Neural progenitor cell (in vitro differentiated cells): ENCODE measurements around the gene TRIM41. TPM values are rescaled to one million over a fixed set of nuclear protein-coding genes. Genes with fewer than 3 reads are reported as not detected.
A peak's percentile ranks its signal among the peaks of the same experiment; 100 is the strongest.

Experiments
- DNase-seq: peaks from one replicate; pipeline ENCODE4 v3.0.0-alpha.2; 2016; ENCODE audit warnings: low spot score
- H2AFZ ChIP-seq: fragments of 200-600 bp; sonication (generic); replicated peaks from 2 replicates; pipeline ENCODE4 v1.6.1; 2016; ENCODE audit warnings: antibody characterized with exemption
- H3F3A ChIP-seq: fragments of 200-600 bp; sonication (generic); 2 replicates; pipeline ENCODE4 v1.6.1; 2016; ENCODE audit warnings: antibody characterized with exemption, low read depth
- H3K27ac ChIP-seq: fragments of 200-600 bp; sonication (generic); 2 replicates; pipeline ENCODE4 v1.5.1; 2016; ENCODE audit warnings: mild to moderate bottlenecking
- H3K27me3 ChIP-seq: fragments of 200-600 bp; sonication (generic); 2 replicates; pipeline ENCODE4 v1.6.1; 2016; ENCODE audit warnings: mild to moderate bottlenecking, moderate library complexity
- H3K36me3 ChIP-seq: fragments of 200-600 bp; sonication (generic); 2 replicates; pipeline ENCODE4 v1.5.1; 2016
- H3K4me1 ChIP-seq: fragments of 200-600 bp; sonication (generic); 2 replicates; pipeline ENCODE4 v1.6.1; 2016; ENCODE audit warnings: mixed run types
- H3K4me2 ChIP-seq: fragments of 200-600 bp; sonication (generic); 2 replicates; pipeline ENCODE4 v1.6.1; 2016
- H3K4me3 ChIP-seq: fragments of 200-600 bp; sonication (generic); 2 replicates; pipeline ENCODE4 v1.5.1; 2016
- H3K79me2 ChIP-seq: fragments of 200-600 bp; sonication (generic); 2 replicates; pipeline ENCODE4 v1.6.1; 2016; ENCODE audit warnings: low read depth
- H3K9ac ChIP-seq: fragments of 200-600 bp; sonication (generic); 2 replicates; pipeline ENCODE4 v1.6.1; 2016
- H3K9me3 ChIP-seq: fragments of 200-600 bp; sonication (generic); 2 replicates; pipeline ENCODE4 v1.5.1; 2016; ENCODE audit warnings: low read depth
- H4K20me1 ChIP-seq: fragments of 200-600 bp; sonication (generic); 2 replicates; pipeline ENCODE4 v1.6.1; 2016; ENCODE audit warnings: low read depth
- H3K27ac Mint-ChIP-seq: 3 replicates; pipeline ENCODE4 v1.8.0; 2021; ENCODE audit warnings: mixed read lengths
- H3K27me3 Mint-ChIP-seq: 2 replicates; pipeline ENCODE4 v1.8.0; 2022; ENCODE audit warnings: low read depth, mild to moderate bottlenecking, inconsistent platforms, moderate library complexity, mixed read lengths; ENCODE audit not compliant: insufficient read depth
- H3K36me3 Mint-ChIP-seq: 3 replicates; pipeline ENCODE4 v1.8.0; 2021; ENCODE audit warnings: mixed read lengths
- H3K4me1 Mint-ChIP-seq: 3 replicates; pipeline ENCODE4 v1.8.0; 2021; ENCODE audit warnings: mixed read lengths
- H3K4me3 Mint-ChIP-seq: 3 replicates; pipeline ENCODE4 v1.8.0; 2021; ENCODE audit warnings: mild to moderate bottlenecking, moderate library complexity, mixed read lengths
- H3K9me3 Mint-ChIP-seq: 3 replicates; pipeline ENCODE4 v1.8.0; 2020; ENCODE audit warnings: mixed read lengths
- CTCF ChIP-seq: fragments of 200-600 bp; sonication (generic); IDR thresholded peaks from 2 replicates; pipeline ENCODE4 v1.5.1; 2017; ENCODE audit warnings: antibody characterized with exemption, mild to moderate bottlenecking
- EZH2 ChIP-seq: fragments of 200-600 bp; sonication (generic); IDR thresholded peaks from 2 replicates; pipeline ENCODE4 v1.6.1; 2017; ENCODE audit warnings: antibody characterized with exemption, mild to moderate bottlenecking, moderate library complexity
- EZH2phosphoT487 ChIP-seq: fragments of 200-600 bp; sonication (generic); IDR thresholded peaks from 2 replicates; pipeline ENCODE4 v1.6.1; 2017; ENCODE audit warnings: antibody characterized with exemption
- total RNA-seq: library from RNA; depleted of rRNA; stranded (reverse); fragments of >200 nt; gene quantifications from 2 replicates; pipeline ENCODE4 v1.2.3, GENCODE V29; 2015; ENCODE audit warnings: low replicate concordance

Gene TRIM41
- total RNA-seq, 1 donor from 2014 or later: 8.1 TPM

GRCh38 chr5:181242031-181242451, 19.0 kb downstream of the TRIM41 start:
- H3K9me3 ChIP-seq: no peaks in the 10 kb centered on the region
- H3K27me3 ChIP-seq: no peaks in the 10 kb centered on the region
- peaks cover 36% of the 10 kb centered on the region for H3K4me1 Mint-ChIP-seq
- peaks cover 13% of the 10 kb centered on the region for H3K4me1 ChIP-seq
- peaks cover 88% of the 10 kb centered on the region for H3F3A ChIP-seq
- H3K9me3 Mint-ChIP-seq: no peaks in the 10 kb centered on the region
- peaks cover 82% of the 10 kb centered on the region for H3K79me2 ChIP-seq
- H3K27ac Mint-ChIP-seq: peak overlapping the region; percentile 69
- H4K20me1 ChIP-seq: peaks cover 63% of the 10 kb centered on the region
- peak overlapping the region; percentile 95 for H3K4me3 ChIP-seq
- peak overlapping the region; percentile 99 for H3K4me3 Mint-ChIP-seq
- H3K27me3 Mint-ChIP-seq: peaks cover 9% of the 10 kb centered on the region
- peak overlapping the region; percentile 100 for H3K9ac ChIP-seq
- peak overlapping the region; percentile 94 for H3K4me2 ChIP-seq
- peak overlapping the region; percentile 50 for H3K27ac ChIP-seq
- H3K36me3 ChIP-seq: peaks cover 14% of the 10 kb centered on the region
- H3K36me3 Mint-ChIP-seq: peaks cover 42% of the 10 kb centered on the region
- no peak for TF ChIP-seq CTCF
- no peak for DNase-seq
- H2AFZ ChIP-seq: no peak overlapping the region

GRCh38 chr5:181243018-181243563, 20.0 kb downstream of the TRIM41 start:
- peaks cover 35% of the 10 kb centered on the region for H3K36me3 Mint-ChIP-seq
- Histone ChIP-seq H3K27me3 (no peaks in the 10 kb centered on the region), H4K20me1 (peaks cover 59% of the 10 kb centered on the region)

GRCh38 chr5:181243564-181244343, 20.7 kb downstream of the TRIM41 start, which contains the start of gene RACK1:
Gene RACK1 (minus strand): TSS chr5:181243906. CDS start chr5:181243800, 106 bp downstream.
- H3F3A ChIP-seq: peaks cover 72% of the 10 kb centered on the region
- peak within 1 kb of the TSS; percentile 94 for H3K4me2 ChIP-seq
- peak within 1 kb of the TSS; percentile 100 for H3K9ac ChIP-seq
- peaks cover 59% of the 10 kb centered on the region for H4K20me1 ChIP-seq
- peaks cover 18% of the 10 kb centered on the region for H3K4me1 ChIP-seq
- peak; percentile 96 for DNase-seq
- TF ChIP-seq EZH2: no peak
- H3K79me2 ChIP-seq: peaks cover 90% of the 10 kb centered on the region
- H3K27me3 ChIP-seq: no peaks in the 10 kb centered on the region
- H3K4me1 Mint-ChIP-seq: peaks cover 45% of the 10 kb centered on the region
- peak within 1 kb of the TSS; percentile 99 for H3K4me3 Mint-ChIP-seq
- no peaks in the 10 kb centered on the region for H3K9me3 Mint-ChIP-seq
- peaks cover 31% of the 10 kb centered on the region for H3K36me3 Mint-ChIP-seq
- peak within 1 kb of the TSS; percentile 98 for H3K27ac Mint-ChIP-seq
- peaks cover 10% of the 10 kb centered on the region for H3K27me3 Mint-ChIP-seq
- H3K36me3 ChIP-seq: peaks cover 7% of the 10 kb centered on the region
- peak within 1 kb of the TSS; percentile 95 for H3K4me3 ChIP-seq
- H3K9me3 ChIP-seq: no peaks in the 10 kb centered on the region
- H3K27ac ChIP-seq: peak within 1 kb of the TSS; percentile 97
- H2AFZ ChIP-seq: peak within 1 kb of the TSS; percentile 99

More at GRCh38 chr5:181243018-181243563, 20.0 kb downstream of the TRIM41 start:
- peak overlapping the region; percentile 98 for H3K27ac Mint-ChIP-seq
- Histone ChIP-seq H3K4me3 (peak overlapping the region; percentile 95), H3F3A (peaks cover 79% of the 10 kb centered on the region), H3K4me2 (peak overlapping the region; percentile 94), H2AFZ (no peak overlapping the region), H3K79me2 (peaks cover 90% of the 10 kb centered on the region), H3K4me1 (peaks cover 16% of the 10 kb centered on the region), H3K9me3 (no peaks in the 10 kb centered on the region), H3K27ac (peak overlapping the region; percentile 97), H3K9ac (peak overlapping the region; percentile 100), H3K36me3 (peaks cover 10% of the 10 kb centered on the region)
- peaks cover 9% of the 10 kb centered on the region for H3K27me3 Mint-ChIP-seq
- no peaks in the 10 kb centered on the region for H3K9me3 Mint-ChIP-seq
- TF ChIP-seq EZH2phosphoT487: no peak
- no peak for TF ChIP-seq CTCF
- TF ChIP-seq EZH2: no peak
- H3K4me3 Mint-ChIP-seq: peak overlapping the region; percentile 99
- peaks cover 41% of the 10 kb centered on the region for H3K4me1 Mint-ChIP-seq
- peak; percentile 56 for DNase-seq
